Trophoblast cell (in vitro differentiated cells and primary cell): Measurements from ENCODE around the gene KDM2A. TPM values are rescaled to one million over a fixed set of nuclear protein-coding genes. Genes with fewer than 3 reads are reported as not detected.

Experiments
- DNase-seq, 2 donors: peaks; one replicate each; pipeline ENCODE4 v3.0.0-alpha.2; 2016
- H2AFZ ChIP-seq: 2 replicates; pipeline ENCODE4 v1.6.1; 2013; ENCODE audit warnings: low read length, moderate library complexity, mild to moderate bottlenecking; ENCODE audit not compliant: insufficient read depth, poor library complexity
- H2AK5ac ChIP-seq: 2 replicates; pipeline ENCODE4 v1.6.1; 2013; ENCODE audit warnings: mild to moderate bottlenecking, low read length
- H2BK120ac ChIP-seq: 2 replicates; pipeline ENCODE4 v1.6.1; 2013; ENCODE audit warnings: low read length, mild to moderate bottlenecking, moderate library complexity; ENCODE audit not compliant: insufficient read depth, poor library complexity
- H2BK12ac ChIP-seq: 2 replicates; pipeline ENCODE4 v1.6.1; 2013; ENCODE audit warnings: mild to moderate bottlenecking, low read length, moderate library complexity
- H2BK5ac ChIP-seq: 2 replicates; pipeline ENCODE4 v1.6.1; 2013; ENCODE audit warnings: low read length, low read depth, moderate library complexity, mild to moderate bottlenecking; ENCODE audit not compliant: poor library complexity
- H3K14ac ChIP-seq: 2 replicates; pipeline ENCODE4 v1.6.1; 2013; ENCODE audit warnings: mild to moderate bottlenecking, low read length
- H3K18ac ChIP-seq: 2 replicates; pipeline ENCODE4 v1.6.1; 2013; ENCODE audit warnings: mild to moderate bottlenecking, low read length
- H3K23ac ChIP-seq: 2 replicates; pipeline ENCODE4 v1.6.1; 2013; ENCODE audit warnings: low read length
- H3K27ac ChIP-seq: 2 replicates; pipeline ENCODE4 v1.5.1; 2013; ENCODE audit warnings: low read depth, mild to moderate bottlenecking, inconsistent platforms, low read length, moderate library complexity
- H3K27me3 ChIP-seq: 2 replicates; pipeline ENCODE4 v1.6.1; 2013; ENCODE audit warnings: inconsistent platforms, mild to moderate bottlenecking, low read length, moderate library complexity; ENCODE audit not compliant: insufficient read depth
- H3K36me3 ChIP-seq, 2 experiments: 1 replicate in 1 of 2; 2 replicates in 1 of 2; pipeline ENCODE4 v1.6.1; 2013; ENCODE audit warnings: low read length in 2 of 2, mild to moderate bottlenecking in 2 of 2, moderate library complexity in 1 of 2; ENCODE audit not compliant: insufficient read depth in 2 of 2, control insufficient read depth in 1 of 2
- H3K4ac ChIP-seq: 2 replicates; pipeline ENCODE4 v1.6.1; 2013; ENCODE audit warnings: low read depth, mild to moderate bottlenecking, low read length, moderate library complexity
- H3K4me1 ChIP-seq, 2 experiments: 1 replicate in 1 of 2; 2 replicates in 1 of 2; pipeline ENCODE4 v1.6.1; 2013; ENCODE audit warnings: low read length in 2 of 2, mild to moderate bottlenecking in 2 of 2, moderate library complexity in 1 of 2; ENCODE audit not compliant: insufficient read depth in 2 of 2, control insufficient read depth in 1 of 2
- H3K4me2 ChIP-seq: 2 replicates; pipeline ENCODE4 v1.6.1; 2013; ENCODE audit warnings: inconsistent platforms, mild to moderate bottlenecking, low read length, moderate library complexity
- H3K4me3 ChIP-seq: 2 replicates; pipeline ENCODE4 v1.5.1; 2013; ENCODE audit warnings: mild to moderate bottlenecking, low read depth, low read length, inconsistent platforms
- H3K79me1 ChIP-seq: one replicate; pipeline ENCODE4 v1.6.1; 2013; ENCODE audit warnings: low read length
- H3K79me2 ChIP-seq: 2 replicates; pipeline ENCODE4 v1.6.1; 2013; ENCODE audit warnings: low read length, mild to moderate bottlenecking; ENCODE audit not compliant: control insufficient read depth, insufficient read depth, poor library complexity
- H3K9ac ChIP-seq: 2 replicates; pipeline ENCODE4 v1.6.1; 2013; ENCODE audit warnings: mild to moderate bottlenecking, low read length
- H3K9me3 ChIP-seq: 2 replicates; pipeline ENCODE4 v1.6.1; 2013; ENCODE audit warnings: low read depth, mild to moderate bottlenecking, control low read depth, inconsistent platforms, low read length; ENCODE audit not compliant: insufficient read depth
- H4K12ac ChIP-seq: 2 replicates; pipeline ENCODE4 v1.6.1; 2013; ENCODE audit warnings: low read depth, mild to moderate bottlenecking, low read length, moderate library complexity
- H4K8ac ChIP-seq: 2 replicates; pipeline ENCODE4 v1.6.1; 2013; ENCODE audit warnings: low read depth, mild to moderate bottlenecking, low read length, moderate library complexity
- H4K91ac ChIP-seq: one replicate; pipeline ENCODE4 v1.6.1; 2013; ENCODE audit warnings: low read depth, mild to moderate bottlenecking, low read length, moderate library complexity
- WGBS: extraction: QIAGEN DNeasy Blood & Tissue Kit; methylation state at CpG from one replicate; pipeline ENCODE4 v1.1.7; 2013; ENCODE audit warnings: missing lambda C conversion rate; ENCODE audit not compliant: insufficient read length, insufficient coverage; ENCODE audit errors: extremely low coverage; 5-methylcytosine and 5-hydroxymethylcytosine counted together
- polyA plus RNA-seq: library from polyadenylated mRNA; stranded (reverse); fragments of 200-250 nt; gene quantifications from 2 replicates; pipeline ENCODE4 v1.2.3, GENCODE V29; 2013

The KDM2A gene
- polyA plus RNA-seq = 58.5 and 62.5 TPM in 2 replicates

- peaks cover 32% of the 10 kb centered on the region for H3K79me2 ChIP-seq
- peak within 1 kb of the TSS; percentile 100 for H4K8ac ChIP-seq
- peaks cover 18% of the 10 kb centered on the region for H3K79me1 ChIP-seq
- peak within 1 kb of the TSS; percentile 98 for H2AK5ac ChIP-seq
- peak within 1 kb of the TSS; percentile 100 for H3K14ac ChIP-seq
- DNase-seq = peak; percentile 97 to 100
- peak within 1 kb of the TSS; percentile 63 for H3K23ac ChIP-seq
- peak within 1 kb of the TSS; percentile 99 for H3K4ac ChIP-seq
- H4K91ac ChIP-seq = peak within 1 kb of the TSS; percentile 100
- peak within 1 kb of the TSS; percentile 99 for H3K9ac ChIP-seq
- peak within 1 kb of the TSS; percentile 98 for H3K4me3 ChIP-seq
- peak within 1 kb of the TSS; percentile 100 for H2BK120ac ChIP-seq
- H3K9me3 ChIP-seq = no peaks in the 10 kb centered on the region
- WGBS = no CpG with 5 or more reads among the region's 97 CpGs
- H3K27me3 ChIP-seq = no peaks in the 10 kb centered on the region
- H3K36me3 ChIP-seq = peaks cover 0 to 8% of the 10 kb centered on the region in 2 experiments
- H3K4me2 ChIP-seq = peak within 1 kb of the TSS; percentile 90
- H3K18ac ChIP-seq = peak within 1 kb of the TSS; percentile 100
- H3K27ac ChIP-seq = peak within 1 kb of the TSS; percentile 99
- H2BK5ac ChIP-seq = peak within 1 kb of the TSS; percentile 99
- peak within 1 kb of the TSS; percentile 97 for H2AFZ ChIP-seq
- H2BK12ac ChIP-seq = peak within 1 kb of the TSS; percentile 95
- peaks cover 4 to 10% of the 10 kb centered on the region in 2 experiments for H3K4me1 ChIP-seq
- H4K12ac ChIP-seq = peak within 1 kb of the TSS; percentile 100
Measured at GRCh38 chr11:67118801-67119584, at the start of gene KDM2A. TSS of gene KDM2A (plus strand) at chr11:67119263. CDS start at chr11:67121317, 2,054 bp downstream.

- Histone ChIP-seq H3K79me1 (no peaks in the 10 kb centered on the region), H2BK5ac (no peak overlapping the region), H2AK5ac (no peak overlapping the region), H4K12ac (no peak overlapping the region), H3K36me3 (peaks cover 4 to 8% of the 10 kb centered on the region in 2 experiments), H2BK12ac (no peak overlapping the region), H3K27me3 (no peaks in the 10 kb centered on the region), H2BK120ac (no peak overlapping the region), H3K9ac (no peak overlapping the region), H3K4me2 (peak overlapping the region; percentile 59), H3K18ac (no peak overlapping the region), H2AFZ (no peak overlapping the region), H3K23ac (no peak overlapping the region), H4K91ac (no peak overlapping the region), H3K27ac (no peak overlapping the region), H3K14ac (no peak overlapping the region), H3K79me2 (no peaks in the 10 kb centered on the region), H3K4ac (no peak overlapping the region), H3K9me3 (no peaks in the 10 kb centered on the region), H4K8ac (peak overlapping the region; percentile 15), H3K4me1 (no peaks in the 10 kb centered on the region), H3K4me3 (no peak overlapping the region)
- WGBS = no CpG with 5 or more reads among the region's 53 CpGs
- DNase-seq = peak; percentile 91 to 93
Measured at GRCh38 chr11:67071420-67072284, 47.4 kb upstream of the KDM2A start.

GRCh38 chr11:67072295-67072694 lies 46.8 kb upstream of the KDM2A start:
- Histone ChIP-seq H2AFZ (no peak overlapping the region), H4K91ac (no peak overlapping the region), H3K14ac (no peak overlapping the region), H3K4me1 (no peaks in the 10 kb centered on the region), H3K27ac (no peak overlapping the region), H3K9me3 (no peaks in the 10 kb centered on the region), H2BK5ac (no peak overlapping the region), H3K36me3 (peaks cover 0 to 5% of the 10 kb centered on the region in 2 experiments), H3K27me3 (no peaks in the 10 kb centered on the region), H3K79me2 (no peaks in the 10 kb centered on the region), H3K4ac (no peak overlapping the region), H4K12ac (no peak overlapping the region), H3K18ac (no peak overlapping the region), H3K79me1 (no peaks in the 10 kb centered on the region), H3K4me3 (no peak overlapping the region), H2AK5ac (no peak overlapping the region), H4K8ac (no peak overlapping the region), H3K9ac (no peak overlapping the region), H2BK12ac (no peak overlapping the region), H2BK120ac (no peak overlapping the region), H3K4me2 (no peak overlapping the region), H3K23ac (no peak overlapping the region)
- no CpG with 5 or more reads among the region's 11 CpGs for WGBS
- DNase-seq = no peak

- Histone ChIP-seq H3K4me3 (no peak overlapping the region), H3K4me1 (no peaks in the 10 kb centered on the region), H3K27me3 (no peaks in the 10 kb centered on the region), H3K18ac (no peak overlapping the region), H3K9ac (no peak overlapping the region), H3K27ac (no peak overlapping the region), H2AFZ (no peak overlapping the region), H2BK5ac (no peak overlapping the region), H3K79me2 (no peaks in the 10 kb centered on the region), H4K12ac (no peak overlapping the region), H3K9me3 (no peaks in the 10 kb centered on the region), H2BK12ac (no peak overlapping the region), H3K4ac (no peak overlapping the region), H3K36me3 (peaks cover 0 to 3% of the 10 kb centered on the region in 2 experiments), H3K79me1 (no peaks in the 10 kb centered on the region), H2BK120ac (no peak overlapping the region), H3K4me2 (no peak overlapping the region), H4K8ac (no peak overlapping the region), H2AK5ac (no peak overlapping the region), H3K14ac (no peak overlapping the region), H4K91ac (no peak overlapping the region), H3K23ac (no peak overlapping the region)
- WGBS = no CpG with 5 or more reads among the region's 9 CpGs
- DNase-seq = no peak
Measured at GRCh38 chr11:67073908-67074307, 45.2 kb upstream of the KDM2A start.
